H1 (cell line): ENCODE data around the gene YLPM1. TPM values are rescaled to one million over a fixed set of nuclear protein-coding genes. Genes with fewer than 3 reads are reported as not detected.

Source experiments
- CTCF ChIA-PET: fragments of 300-600 bp; sonication (Branson Sonifier 250); formaldehyde crosslinking; loops from one replicate; lab custom pipeline; 2021; ENCODE audit not compliant: partially characterized antibody; lab: Charles Lee
- POLR2A ChIA-PET: fragments of 300-600 bp; sonication (Branson Sonifier 250); formaldehyde crosslinking; loops from one replicate; lab custom pipeline; 2021; ENCODE audit warnings: inconsistent platforms; ENCODE audit not compliant: partially characterized antibody; lab: Charles Lee
- DNase-seq, 2 experiments: peaks; one replicate each; pipeline versions ENCODE4 v3.0.0 to v3.0.0-alpha.2; 2010 to 2022; ENCODE audit warnings: low spot score in 2 of 2, low read depth in 1 of 2, mixed read lengths in 1 of 2
- FAIRE-seq: peaks from 2 replicates; lab custom pipeline; 2011; peaks lifted over from hg19 to GRCh38; lab: Jason Lieb, UNC
- H2AFZ ChIP-seq: 2 replicates; pipeline ENCODE4 v1.8.1; 2012; ENCODE audit warnings: low read length, inconsistent platforms
- H2AK5ac ChIP-seq: 2 replicates; pipeline ENCODE4 v1.6.1; 2013; ENCODE audit warnings: low read depth, low read length
- H2BK120ac ChIP-seq: replicated peaks from 2 replicates; pipeline ENCODE3; 2013; ENCODE audit warnings: low read depth, low read length, inconsistent platforms
- H2BK12ac ChIP-seq: 2 replicates; pipeline ENCODE4 v1.6.1; 2013; ENCODE audit warnings: low read depth, low read length
- H2BK15ac ChIP-seq: 2 replicates; pipeline ENCODE4 v1.6.1; 2013; ENCODE audit warnings: low read length
- H2BK20ac ChIP-seq: 2 replicates; pipeline ENCODE4 v1.6.1; 2013; ENCODE audit warnings: low read length
- H2BK5ac ChIP-seq: 2 replicates; pipeline ENCODE4 v1.6.1; 2013; ENCODE audit warnings: low read depth, low read length
- H3K14ac ChIP-seq: 2 replicates; pipeline ENCODE4 v1.6.1; 2013; ENCODE audit warnings: inconsistent platforms; ENCODE audit not compliant: insufficient read length
- H3K18ac ChIP-seq: 2 replicates; pipeline ENCODE4 v1.6.1; 2013; ENCODE audit warnings: low read length; ENCODE audit errors: extremely low read depth
- H3K23ac ChIP-seq: 2 replicates; pipeline ENCODE4 v1.6.1; 2013; ENCODE audit warnings: inconsistent platforms; ENCODE audit not compliant: insufficient read length
- H3K23me2 ChIP-seq: 2 replicates; pipeline ENCODE4 v1.6.1; 2013; ENCODE audit warnings: low read depth, low read length
- H3K27ac ChIP-seq: 2 replicates; pipeline ENCODE4 v1.6.1; 2011; ENCODE audit warnings: low read depth, low read length, inconsistent platforms
- H3K27me3 ChIP-seq, 4 experiments: replicated peaks in 1 of 4; 1 replicate in 1 of 4; 2 replicates in 3 of 4; pipeline versions ENCODE4 v1.6.1 to v1.8.1; 2011 to 2013; ENCODE audit warnings: low read length in 3 of 4, mild to moderate bottlenecking in 3 of 4, inconsistent platforms in 2 of 4, mixed read lengths in 2 of 4, moderate library complexity in 1 of 4; ENCODE audit not compliant: control insufficient read depth in 3 of 4, insufficient read depth in 3 of 4; ENCODE audit errors: extremely low read depth in 1 of 4
- H3K36me3 ChIP-seq, 4 experiments: 2 replicates each; pipeline versions ENCODE4 v1.6.1 to v1.8.1; 2011 to 2013; ENCODE audit warnings: mild to moderate bottlenecking in 4 of 4, low read length in 3 of 4, moderate library complexity in 2 of 4, control low read depth in 1 of 4, inconsistent platforms in 1 of 4; ENCODE audit not compliant: insufficient read depth in 4 of 4, control insufficient read depth in 2 of 4
- H3K4ac ChIP-seq: replicated peaks from 2 replicates; pipeline ENCODE3; 2013; ENCODE audit warnings: low read length, low read depth, mixed read lengths, inconsistent platforms; ENCODE audit not compliant: insufficient read length
- H3K4me1 ChIP-seq, 4 experiments: replicated peaks in 1 of 4; 1 replicate in 1 of 4; 2 replicates in 3 of 4; pipeline versions ENCODE4 v1.6.1 to v1.8.1; 2011 to 2013; ENCODE audit warnings: low read length in 3 of 4, inconsistent platforms in 2 of 4, mixed read lengths in 1 of 4; ENCODE audit not compliant: insufficient read depth in 4 of 4, control insufficient read depth in 3 of 4
- H3K4me2 ChIP-seq, 2 experiments: 2 replicates each; pipeline versions ENCODE4 v1.6.1 to v1.8.1; 2011 to 2013; ENCODE audit warnings: low read depth in 2 of 2, low read length in 2 of 2, control low read depth in 1 of 2, inconsistent platforms in 1 of 2, mild to moderate bottlenecking in 1 of 2; ENCODE audit not compliant: insufficient read depth in 1 of 2
- H3K4me3 ChIP-seq, 4 experiments: fragments of 200-600, 300-600 bp in 1 of 4; sonication (generic), shearing (Covaris generic), sonication (Bioruptor Twin) in 1 of 4; 2 replicates each; pipeline versions ENCODE4 v1.5.1 to v1.8.1; 2011 to 2016; ENCODE audit warnings: low read length in 4 of 4, low read depth in 3 of 4, control low read depth in 2 of 4, inconsistent platforms in 2 of 4, mild to moderate bottlenecking in 2 of 4, mixed read lengths in 1 of 4, moderate library complexity in 1 of 4; ENCODE audit not compliant: insufficient read depth in 2 of 4; ENCODE audit errors: extremely low read depth in 1 of 4
- H3K56ac ChIP-seq: replicated peaks from 2 replicates; pipeline ENCODE3; 2013; ENCODE audit warnings: low read depth, mild to moderate bottlenecking, mixed read lengths, low read length, inconsistent platforms; ENCODE audit not compliant: insufficient read length
- H3K79me1 ChIP-seq: 2 replicates; pipeline ENCODE4 v1.6.1; 2013; ENCODE audit warnings: low read depth, low read length, control low read depth
- H3K79me2 ChIP-seq, 2 experiments: 2 replicates each; pipeline versions ENCODE4 v1.6.1 to v1.8.1; 2012 to 2013; ENCODE audit warnings: low read length in 2 of 2, mild to moderate bottlenecking in 2 of 2, inconsistent platforms in 1 of 2; ENCODE audit not compliant: insufficient read depth in 2 of 2, control insufficient read depth in 1 of 2
- H3K9ac ChIP-seq, 4 experiments: replicated peaks in 1 of 4; 1 replicate in 1 of 4; 2 replicates in 3 of 4; pipeline versions ENCODE4 v1.6.1 to v1.8.1; 2011 to 2013; ENCODE audit warnings: low read depth in 3 of 4, low read length in 3 of 4, control low read depth in 2 of 4, mild to moderate bottlenecking in 2 of 4, moderate library complexity in 2 of 4, inconsistent platforms in 1 of 4; ENCODE audit errors: extremely low read depth in 1 of 4
- H3K9me3 ChIP-seq, 2 experiments: 2 replicates each; pipeline versions ENCODE4 v1.6.1 to v1.8.1; 2012 to 2013; ENCODE audit warnings: mild to moderate bottlenecking in 2 of 2, moderate library complexity in 2 of 2, control low read depth in 1 of 2, inconsistent platforms in 1 of 2, low read depth in 1 of 2, low read length in 1 of 2, mixed read lengths in 1 of 2; ENCODE audit not compliant: insufficient read depth in 2 of 2
- H4K20me1 ChIP-seq, 2 experiments: replicated peaks in 1 of 2; 2 replicates each; pipeline versions ENCODE3 to v1.8.1; 2011 to 2013; ENCODE audit warnings: inconsistent platforms in 2 of 2, low read length in 2 of 2, mild to moderate bottlenecking in 1 of 2; ENCODE audit not compliant: insufficient read depth in 2 of 2, control insufficient read depth in 1 of 2
- H4K5ac ChIP-seq: 2 replicates; pipeline ENCODE4 v1.6.1; 2013; ENCODE audit warnings: low read length, low read depth, mixed read lengths, inconsistent platforms; ENCODE audit not compliant: insufficient read length
- H4K8ac ChIP-seq: 2 replicates; pipeline ENCODE4 v1.8.0; 2013; ENCODE audit warnings: mild to moderate bottlenecking, moderate library complexity, low read length, inconsistent platforms; ENCODE audit not compliant: insufficient read depth; ENCODE audit errors: extremely low read depth
- H4K91ac ChIP-seq: replicated peaks from 2 replicates; pipeline ENCODE3; 2013; ENCODE audit warnings: low read length, mixed read lengths, inconsistent platforms; ENCODE audit not compliant: insufficient read length
- CTBP2 ChIP-seq: IDR thresholded peaks from 2 replicates; pipeline ENCODE4 v1.7.0; 2011; ENCODE audit warnings: borderline replicate concordance, mild to moderate bottlenecking, moderate library complexity, mixed read lengths, low read length; ENCODE audit not compliant: insufficient read depth, insufficient read length
- KDM4A ChIP-seq: IDR thresholded peaks from one replicate; pipeline ENCODE4 v1.7.1; 2012; ENCODE audit warnings: low read depth, mild to moderate bottlenecking, moderate library complexity, low read length, inconsistent platforms; ENCODE audit not compliant: severe bottlenecking
- NANOG ChIP-seq: IDR thresholded peaks from 2 replicates; pipeline ENCODE4 v1.6.1; 2011; ENCODE audit warnings: low read length, low read depth, mild to moderate bottlenecking, inconsistent platforms; ENCODE audit not compliant: insufficient read depth, poor library complexity, severe bottlenecking
- PHF8 ChIP-seq: fragments of 200-600 bp; sonication (generic); conservative IDR thresholded peaks from 2 replicates; pipeline ENCODE4 v1.7.1; 2012; ENCODE audit warnings: low read depth, mild to moderate bottlenecking, inconsistent platforms, low read length, moderate library complexity
- POLR2A ChIP-seq, 2 experiments: IDR thresholded peaks; 1 replicate in 1 of 2; 2 replicates in 1 of 2; pipeline ENCODE4 v1.6.1; 2011; ENCODE audit warnings: low read depth in 2 of 2, low read length in 2 of 2, mild to moderate bottlenecking in 2 of 2; ENCODE audit errors: control extremely low read depth in 1 of 2
- SAP30 ChIP-seq: fragments of 300-600 bp; sonication (generic); IDR thresholded peaks from 2 replicates; pipeline ENCODE4 v1.7.1; 2012; ENCODE audit warnings: low read length, moderate library complexity, mild to moderate bottlenecking, inconsistent platforms; ENCODE audit not compliant: insufficient read depth, insufficient replicate concordance
- WGBS, 2 experiments: shearing (Covaris generic) in 1 of 2; methylation state at CpG; one replicate each; pipeline versions ENCODE4 v1.1.6 to v1.1.7; 2013 to 2015; ENCODE audit warnings: low lambda C conversion rate in 2 of 2, mixed read lengths in 2 of 2, inconsistent platforms in 1 of 2, low coverage in 1 of 2, missing lambda C conversion rate in 1 of 2; ENCODE audit not compliant: insufficient replicate concordance in 2 of 2, insufficient coverage in 1 of 2, insufficient read length in 1 of 2; ENCODE audit errors: extremely low coverage in 1 of 2, missing lambda C conversion rate in 1 of 2; 5-methylcytosine and 5-hydroxymethylcytosine counted together
- polyA plus RNA-seq, 7 experiments: library from polyadenylated mRNA; depleted of rRNA in 3 of 7; stranded (reverse) in 5 of 7; unstranded in 2 of 7; fragments of >200 nt in 5 of 7; fragments of 200-250 nt in 2 of 7; gene quantifications; 1 replicate in 5 of 7; 2 replicates in 1 of 7; 4 replicates in 1 of 7; pipeline versions ENCODE4 v1.2.1 to v1.2.3, GENCODE V29; 2011 to 2013; ENCODE audit warnings: missing spikeins in 2 of 7, mixed read lengths in 2 of 7
- total RNA-seq: library from RNA; stranded (reverse); fragmentation: NEBNext Ultra II Directional; extraction: Animal tissue kit (Norgen Biotek cat#: 25700); gene quantifications from 2 replicates; pipeline ENCODE4 v1.2.1, GENCODE V29; 2021
- TF ChIP-seq, protein P1 (sequence below), 3 experiments: IDR thresholded peaks; 1 replicate in 2 of 3; 2 replicates in 1 of 3; pipeline versions ENCODE4 v1.5.1 to v1.6.1; 2011; ENCODE audit warnings: low read length in 3 of 3, mild to moderate bottlenecking in 3 of 3, inconsistent platforms in 2 of 3, low read depth in 1 of 3, moderate library complexity in 1 of 3; ENCODE audit not compliant: insufficient read depth in 1 of 3; ENCODE audit errors: control extremely low read depth in 1 of 3

The YLPM1 gene
- total and polyA plus RNA-seq, 2 of the 8 experiments (the other 6 are each of a cell fraction or from before 2014, with no cell fraction given): 13.5 to 71.7 TPM

- no peak overlapping the region for H2AFZ ChIP-seq
- no peak overlapping the region for H2BK12ac ChIP-seq
- H3K14ac ChIP-seq: no peak overlapping the region
- H4K8ac ChIP-seq: peak overlapping the region; percentile 92
- H3K9ac ChIP-seq: peak overlapping the region; percentile 84 to 94 (median 85)
- H4K20me1 ChIP-seq: peaks cover 6 to 23% of the 10 kb centered on the region in 2 experiments
- peak overlapping the region; percentile 79 to 98 (median 91) for H3K4me3 ChIP-seq
- no peaks in the 10 kb centered on the region for H3K27me3 ChIP-seq
- no peak overlapping the region for H2BK20ac ChIP-seq
- peaks cover 0 to 4% (median 0%) of the 10 kb centered on the region in 4 experiments; a peak in 3 of 8 replicates for H3K36me3 ChIP-seq
- no peak overlapping the region; the same call in 1 of the 2 replicates for H3K18ac ChIP-seq
- H2BK5ac ChIP-seq: peak overlapping the region; percentile 60; the same call in 1 of the 2 replicates
- H4K5ac ChIP-seq: peak overlapping the region; percentile 87
- H3K4me1 ChIP-seq: peaks cover 13 to 28% (median 22%) of the 10 kb centered on the region in 4 experiments
- FAIRE-seq (no peak), DNase-seq (no peak)
- peak overlapping the region; percentile 75; the same call in 1 of the 2 replicates for H2AK5ac ChIP-seq
- peaks cover 7% of the 10 kb centered on the region for H3K79me1 ChIP-seq
- H3K4ac ChIP-seq: peak overlapping the region; percentile 58
- H3K23me2 ChIP-seq: peaks cover 7% of the 10 kb centered on the region
- peak overlapping the region; percentile 90 for H3K56ac ChIP-seq
- peak overlapping the region; percentile 65 to 92 for H3K4me2 ChIP-seq
- H4K91ac ChIP-seq: no peak overlapping the region
- no peak overlapping the region for H2BK120ac ChIP-seq
- H3K9me3 ChIP-seq: no peaks in the 10 kb centered on the region
- no peak overlapping the region for H3K23ac ChIP-seq
- WGBS, 2 experiments: 5% methylated on average over 47 of the region's 49 CpGs; no CpG with 5 or more reads in 1 of the 2 experiments
- ChIA-PET POLR2A (interaction anchor here (0.7 to 6.8 kb wide), 10 partner anchors 11 to 829 kb away, joined by 3 to 57 read pairs (median 5); partner anchors contain the start of gene YLPM1), CTCF (interaction anchor here (1.4 to 17.5 kb wide), 4 partner anchors 9 to 63 kb away, joined by 3 to 364 read pairs (median 29); no protein-coding TSS in a partner anchor)
- H2BK15ac ChIP-seq: no peak overlapping the region
- H3K79me2 ChIP-seq: peaks cover 22 to 51% of the 10 kb centered on the region in 2 experiments
- peak overlapping the region; percentile 79; the same call in 1 of the 2 replicates for H3K27ac ChIP-seq
- no peak for TF ChIP-seq NANOG
- TF ChIP-seq POLR2A (IDR thresholded peaks at IDR 0.05; ENCODE audit: control extremely low read depth in 1 of 2, low read depth in 2 of 2, low read length in 2 of 2): no peak
- no peak for TF ChIP-seq KDM4A
- no peak for TF ChIP-seq SAP30
- TF ChIP-seq CTBP2: no peak
- TF ChIP-seq, protein P1, sequence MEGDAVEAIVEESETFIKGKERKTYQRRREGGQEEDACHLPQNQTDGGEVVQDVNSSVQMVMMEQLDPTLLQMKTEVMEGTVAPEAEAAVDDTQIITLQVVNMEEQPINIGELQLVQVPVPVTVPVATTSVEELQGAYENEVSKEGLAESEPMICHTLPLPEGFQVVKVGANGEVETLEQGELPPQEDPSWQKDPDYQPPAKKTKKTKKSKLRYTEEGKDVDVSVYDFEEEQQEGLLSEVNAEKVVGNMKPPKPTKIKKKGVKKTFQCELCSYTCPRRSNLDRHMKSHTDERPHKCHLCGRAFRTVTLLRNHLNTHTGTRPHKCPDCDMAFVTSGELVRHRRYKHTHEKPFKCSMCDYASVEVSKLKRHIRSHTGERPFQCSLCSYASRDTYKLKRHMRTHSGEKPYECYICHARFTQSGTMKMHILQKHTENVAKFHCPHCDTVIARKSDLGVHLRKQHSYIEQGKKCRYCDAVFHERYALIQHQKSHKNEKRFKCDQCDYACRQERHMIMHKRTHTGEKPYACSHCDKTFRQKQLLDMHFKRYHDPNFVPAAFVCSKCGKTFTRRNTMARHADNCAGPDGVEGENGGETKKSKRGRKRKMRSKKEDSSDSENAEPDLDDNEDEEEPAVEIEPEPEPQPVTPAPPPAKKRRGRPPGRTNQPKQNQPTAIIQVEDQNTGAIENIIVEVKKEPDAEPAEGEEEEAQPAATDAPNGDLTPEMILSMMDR (IDR thresholded peaks at IDR 0.05; ENCODE audit: control extremely low read depth in 1 of 3, insufficient read depth in 1 of 3, low read depth in 1 of 3, low read length in 3 of 3): no peak
- peak; percentile 19; the same call in 1 of the 2 replicates for TF ChIP-seq PHF8
Measured at GRCh38 chr14:74882103-74882920, 119.2 kb downstream of the YLPM1 start.
